ENCODE data around the gene FILIP1L. TPM values are rescaled to one million over a fixed set of nuclear protein-coding genes. Genes with fewer than 3 reads are reported as not detected.

The FILIP1L gene
- total and polyA plus RNA-seq, 2 of the 13 experiments (the other 11 are each of a cell fraction or from before 2014, with no cell fraction given): 8.1 to 187 TPM

DNA sequence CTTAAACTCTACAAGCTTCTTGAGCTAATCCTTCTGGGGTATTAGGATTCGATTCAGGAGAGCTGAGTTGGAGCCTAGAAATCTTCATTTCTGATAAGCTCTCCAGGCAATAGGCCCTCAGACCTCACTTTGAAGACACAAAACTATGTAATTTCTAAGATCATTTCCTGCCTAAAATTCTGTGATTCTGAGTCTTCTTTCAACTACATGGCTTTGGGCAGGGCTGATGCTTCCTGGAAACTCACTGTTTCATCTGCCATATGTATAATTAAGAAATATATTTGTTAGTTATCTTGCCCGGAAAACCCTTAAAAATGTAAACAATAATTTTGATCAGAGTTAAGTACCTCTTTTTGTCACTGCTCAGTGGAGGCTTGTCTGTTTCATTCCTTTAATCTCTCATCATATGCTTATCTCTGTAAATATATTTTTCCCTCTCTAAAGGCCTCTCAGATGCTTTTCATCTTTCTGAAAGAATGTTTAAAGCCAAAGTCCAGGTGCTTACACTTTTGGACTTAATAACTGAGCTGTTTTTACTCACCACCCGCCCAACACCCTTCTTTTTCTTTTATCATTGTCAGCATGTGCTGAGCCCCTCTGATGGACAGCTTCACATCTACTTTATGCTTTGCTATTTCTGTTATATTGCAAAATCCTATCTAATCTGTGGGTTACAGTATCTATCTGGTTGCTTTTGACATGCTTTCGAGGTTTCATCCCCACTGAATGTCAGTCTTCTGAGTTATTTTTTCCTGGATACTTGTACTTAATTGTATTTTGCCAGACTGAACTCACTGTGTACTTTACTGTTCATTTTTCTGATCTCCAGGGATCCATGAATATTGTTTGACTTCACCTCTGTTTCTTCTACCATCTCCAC lies 38.2 kb downstream of the FILIP1L start (continued):
- TF ChIP-seq POLR2AphosphoS2 (IDR thresholded peaks at IDR 0.05; ENCODE audit: low read depth, low read length): no peak
- no peak for TF ChIP-seq RAD51 (IDR thresholded peaks at IDR 0.05; ENCODE audit: borderline replicate concordance)
- no peak for TF ChIP-seq U2AF2 (IDR thresholded peaks at IDR 0.05; ENCODE audit: low read depth, low read length)
- TF ChIP-seq ELF3 (CRISPR knock-in tag; IDR thresholded peaks at IDR 0.05): peak; percentile 78
- TF ChIP-seq NFE2L1 (CRISPR knock-in tag; IDR thresholded peaks at IDR 0.05; ENCODE audit: borderline replicate concordance): no peak
- TF ChIP-seq MZF1 (CRISPR knock-in tag; IDR thresholded peaks at IDR 0.05; ENCODE audit: borderline replicate concordance): no peak
- TF ChIP-seq TMF1 (CRISPR knock-in tag; IDR thresholded peaks at IDR 0.05; ENCODE audit: low read depth): no peak
- TF ChIP-seq ZNF530 (CRISPR knock-in tag; IDR thresholded peaks at IDR 0.05; ENCODE audit: low read depth): no peak
- TF ChIP-seq ZNF616 (CRISPR knock-in tag; IDR thresholded peaks at IDR 0.05; ENCODE audit: low read depth): no peak
- TF ChIP-seq, protein P1, sequence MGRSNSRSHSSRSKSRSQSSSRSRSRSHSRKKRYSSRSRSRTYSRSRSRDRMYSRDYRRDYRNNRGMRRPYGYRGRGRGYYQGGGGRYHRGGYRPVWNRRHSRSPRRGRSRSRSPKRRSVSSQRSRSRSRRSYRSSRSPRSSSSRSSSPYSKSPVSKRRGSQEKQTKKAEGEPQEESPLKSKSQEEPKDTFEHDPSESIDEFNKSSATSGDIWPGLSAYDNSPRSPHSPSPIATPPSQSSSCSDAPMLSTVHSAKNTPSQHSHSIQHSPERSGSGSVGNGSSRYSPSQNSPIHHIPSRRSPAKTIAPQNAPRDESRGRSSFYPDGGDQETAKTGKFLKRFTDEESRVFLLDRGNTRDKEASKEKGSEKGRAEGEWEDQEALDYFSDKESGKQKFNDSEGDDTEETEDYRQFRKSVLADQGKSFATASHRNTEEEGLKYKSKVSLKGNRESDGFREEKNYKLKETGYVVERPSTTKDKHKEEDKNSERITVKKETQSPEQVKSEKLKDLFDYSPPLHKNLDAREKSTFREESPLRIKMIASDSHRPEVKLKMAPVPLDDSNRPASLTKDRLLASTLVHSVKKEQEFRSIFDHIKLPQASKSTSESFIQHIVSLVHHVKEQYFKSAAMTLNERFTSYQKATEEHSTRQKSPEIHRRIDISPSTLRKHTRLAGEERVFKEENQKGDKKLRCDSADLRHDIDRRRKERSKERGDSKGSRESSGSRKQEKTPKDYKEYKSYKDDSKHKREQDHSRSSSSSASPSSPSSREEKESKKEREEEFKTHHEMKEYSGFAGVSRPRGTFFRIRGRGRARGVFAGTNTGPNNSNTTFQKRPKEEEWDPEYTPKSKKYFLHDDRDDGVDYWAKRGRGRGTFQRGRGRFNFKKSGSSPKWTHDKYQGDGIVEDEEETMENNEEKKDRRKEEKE (IDR thresholded peaks at IDR 0.05): no peak
- no peak for TF ChIP-seq GZF1 (CRISPR knock-in tag; IDR thresholded peaks at IDR 0.05)
- peak; percentile 86; the same call in 1 of the 2 replicates for TF ChIP-seq NFKBIZ (CRISPR knock-in tag; IDR thresholded peaks at IDR 0.05)
- TF ChIP-seq, protein P2, sequence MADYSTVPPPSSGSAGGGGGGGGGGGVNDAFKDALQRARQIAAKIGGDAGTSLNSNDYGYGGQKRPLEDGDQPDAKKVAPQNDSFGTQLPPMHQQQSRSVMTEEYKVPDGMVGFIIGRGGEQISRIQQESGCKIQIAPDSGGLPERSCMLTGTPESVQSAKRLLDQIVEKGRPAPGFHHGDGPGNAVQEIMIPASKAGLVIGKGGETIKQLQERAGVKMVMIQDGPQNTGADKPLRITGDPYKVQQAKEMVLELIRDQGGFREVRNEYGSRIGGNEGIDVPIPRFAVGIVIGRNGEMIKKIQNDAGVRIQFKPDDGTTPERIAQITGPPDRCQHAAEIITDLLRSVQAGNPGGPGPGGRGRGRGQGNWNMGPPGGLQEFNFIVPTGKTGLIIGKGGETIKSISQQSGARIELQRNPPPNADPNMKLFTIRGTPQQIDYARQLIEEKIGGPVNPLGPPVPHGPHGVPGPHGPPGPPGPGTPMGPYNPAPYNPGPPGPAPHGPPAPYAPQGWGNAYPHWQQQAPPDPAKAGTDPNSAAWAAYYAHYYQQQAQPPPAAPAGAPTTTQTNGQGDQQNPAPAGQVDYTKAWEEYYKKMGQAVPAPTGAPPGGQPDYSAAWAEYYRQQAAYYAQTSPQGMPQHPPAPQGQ (CRISPR knock-in tag; IDR thresholded peaks at IDR 0.05; ENCODE audit: borderline replicate concordance): no peak
- TF ChIP-seq, protein P3, sequence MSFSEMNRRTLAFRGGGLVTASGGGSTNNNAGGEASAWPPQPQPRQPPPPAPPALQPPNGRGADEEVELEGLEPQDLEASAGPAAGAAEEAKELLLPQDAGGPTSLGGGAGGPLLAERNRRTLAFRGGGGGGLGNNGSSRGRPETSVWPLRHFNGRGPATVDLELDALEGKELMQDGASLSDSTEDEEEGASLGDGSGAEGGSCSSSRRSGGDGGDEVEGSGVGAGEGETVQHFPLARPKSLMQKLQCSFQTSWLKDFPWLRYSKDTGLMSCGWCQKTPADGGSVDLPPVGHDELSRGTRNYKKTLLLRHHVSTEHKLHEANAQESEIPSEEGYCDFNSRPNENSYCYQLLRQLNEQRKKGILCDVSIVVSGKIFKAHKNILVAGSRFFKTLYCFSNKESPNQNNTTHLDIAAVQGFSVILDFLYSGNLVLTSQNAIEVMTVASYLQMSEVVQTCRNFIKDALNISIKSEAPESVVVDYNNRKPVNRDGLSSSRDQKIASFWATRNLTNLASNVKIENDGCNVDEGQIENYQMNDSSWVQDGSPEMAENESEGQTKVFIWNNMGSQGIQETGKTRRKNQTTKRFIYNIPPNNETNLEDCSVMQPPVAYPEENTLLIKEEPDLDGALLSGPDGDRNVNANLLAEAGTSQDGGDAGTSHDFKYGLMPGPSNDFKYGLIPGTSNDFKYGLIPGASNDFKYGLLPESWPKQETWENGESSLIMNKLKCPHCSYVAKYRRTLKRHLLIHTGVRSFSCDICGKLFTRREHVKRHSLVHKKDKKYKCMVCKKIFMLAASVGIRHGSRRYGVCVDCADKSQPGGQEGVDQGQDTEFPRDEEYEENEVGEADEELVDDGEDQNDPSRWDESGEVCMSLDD (CRISPR knock-in tag; IDR thresholded peaks at IDR 0.05; ENCODE audit: borderline replicate concordance): 0 out of 2 replicates have a peak, but pooled peaks have one; percentile 14
- TF ChIP-seq, protein P4, sequence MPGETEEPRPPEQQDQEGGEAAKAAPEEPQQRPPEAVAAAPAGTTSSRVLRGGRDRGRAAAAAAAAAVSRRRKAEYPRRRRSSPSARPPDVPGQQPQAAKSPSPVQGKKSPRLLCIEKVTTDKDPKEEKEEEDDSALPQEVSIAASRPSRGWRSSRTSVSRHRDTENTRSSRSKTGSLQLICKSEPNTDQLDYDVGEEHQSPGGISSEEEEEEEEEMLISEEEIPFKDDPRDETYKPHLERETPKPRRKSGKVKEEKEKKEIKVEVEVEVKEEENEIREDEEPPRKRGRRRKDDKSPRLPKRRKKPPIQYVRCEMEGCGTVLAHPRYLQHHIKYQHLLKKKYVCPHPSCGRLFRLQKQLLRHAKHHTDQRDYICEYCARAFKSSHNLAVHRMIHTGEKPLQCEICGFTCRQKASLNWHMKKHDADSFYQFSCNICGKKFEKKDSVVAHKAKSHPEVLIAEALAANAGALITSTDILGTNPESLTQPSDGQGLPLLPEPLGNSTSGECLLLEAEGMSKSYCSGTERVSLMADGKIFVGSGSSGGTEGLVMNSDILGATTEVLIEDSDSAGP (CRISPR knock-in tag; IDR thresholded peaks at IDR 0.05; ENCODE audit: borderline replicate concordance): no peak

Data from HepG2 (cell line).